ENCODE data around the gene COL5A1. TPM values are rescaled to one million over a fixed set of nuclear protein-coding genes. Genes with fewer than 3 reads are reported as not detected.

Gene COL5A1
- total RNA-seq, 1 experiment from 2014 or later: 9.5 TPM

DNA sequence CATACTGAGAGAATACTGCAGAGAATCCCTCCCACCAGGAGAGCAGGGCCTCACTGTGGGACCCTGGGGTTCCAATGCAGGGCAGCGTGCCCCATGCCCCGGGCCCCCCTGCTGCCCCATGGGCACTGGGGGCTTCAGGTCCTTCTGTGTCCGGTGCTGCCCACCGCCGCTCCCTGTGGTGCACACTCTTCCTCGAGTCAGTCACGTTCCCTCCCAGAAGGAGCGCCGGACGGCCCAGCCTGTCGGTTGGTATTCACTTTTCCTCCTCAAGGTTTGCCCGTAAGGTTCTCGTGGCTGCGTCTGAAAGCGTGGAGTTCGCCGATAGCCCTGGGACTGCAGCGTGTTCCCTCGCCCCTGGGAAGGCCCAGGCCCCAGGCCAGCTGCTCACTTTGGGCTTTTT lies 190.9 kb downstream of the COL5A1 start:
- H3K56ac ChIP-seq (ENCODE audit: insufficient read length, low read depth, low read length): no peak overlapping the region
- H3K9me3 Mint-ChIP-seq: no peaks in the 10 kb centered on the region
- no CpG with 5 or more reads among the region's 19 CpGs for WGBS (ENCODE audit: extremely low coverage, insufficient read length, low lambda C conversion rate)
- no peak overlapping the region for H3K4me3 Mint-ChIP-seq
- H3K23me2 ChIP-seq (ENCODE audit: insufficient read length, low read depth, low read length, poor library complexity, severe bottlenecking): no peaks in the 10 kb centered on the region
- no peak overlapping the region for H3K23ac ChIP-seq (ENCODE audit: insufficient read length, low read depth, low read length)
- H2BK5ac ChIP-seq (ENCODE audit: insufficient read length, low read length): no peak overlapping the region
- H3K9me3 ChIP-seq (ENCODE audit: control insufficient read depth, low read depth, low read length): no peaks in the 10 kb centered on the region
- H3K79me2 ChIP-seq (ENCODE audit: insufficient read depth, low read length): no peaks in the 10 kb centered on the region
- no peak overlapping the region for H2BK20ac ChIP-seq (ENCODE audit: low read depth, low read length, poor library complexity, severe bottlenecking)
- no peak overlapping the region for H4K91ac ChIP-seq (ENCODE audit: insufficient read length, low read depth, low read length)
- no peak overlapping the region for H2BK15ac ChIP-seq (ENCODE audit: low read depth, low read length)
- no peak overlapping the region for H3K14ac ChIP-seq (ENCODE audit: insufficient read depth, low read length)
- H4K20me1 ChIP-seq (ENCODE audit: control insufficient read depth, insufficient read depth, insufficient read length): no peaks in the 10 kb centered on the region
- no peak overlapping the region for H3K27ac ChIP-seq (ENCODE audit: insufficient read length, low read depth, low read length)
- no peaks in the 10 kb centered on the region for H3K4me1 Mint-ChIP-seq
- no peak overlapping the region for H3K27ac Mint-ChIP-seq
- H2BK120ac ChIP-seq (ENCODE audit: low read depth, low read length, poor library complexity, severe bottlenecking): no peak overlapping the region
- H3K4me2 ChIP-seq (ENCODE audit: insufficient read depth, insufficient read length, low read length): no peak overlapping the region
- TF ChIP-seq, protein P1, sequence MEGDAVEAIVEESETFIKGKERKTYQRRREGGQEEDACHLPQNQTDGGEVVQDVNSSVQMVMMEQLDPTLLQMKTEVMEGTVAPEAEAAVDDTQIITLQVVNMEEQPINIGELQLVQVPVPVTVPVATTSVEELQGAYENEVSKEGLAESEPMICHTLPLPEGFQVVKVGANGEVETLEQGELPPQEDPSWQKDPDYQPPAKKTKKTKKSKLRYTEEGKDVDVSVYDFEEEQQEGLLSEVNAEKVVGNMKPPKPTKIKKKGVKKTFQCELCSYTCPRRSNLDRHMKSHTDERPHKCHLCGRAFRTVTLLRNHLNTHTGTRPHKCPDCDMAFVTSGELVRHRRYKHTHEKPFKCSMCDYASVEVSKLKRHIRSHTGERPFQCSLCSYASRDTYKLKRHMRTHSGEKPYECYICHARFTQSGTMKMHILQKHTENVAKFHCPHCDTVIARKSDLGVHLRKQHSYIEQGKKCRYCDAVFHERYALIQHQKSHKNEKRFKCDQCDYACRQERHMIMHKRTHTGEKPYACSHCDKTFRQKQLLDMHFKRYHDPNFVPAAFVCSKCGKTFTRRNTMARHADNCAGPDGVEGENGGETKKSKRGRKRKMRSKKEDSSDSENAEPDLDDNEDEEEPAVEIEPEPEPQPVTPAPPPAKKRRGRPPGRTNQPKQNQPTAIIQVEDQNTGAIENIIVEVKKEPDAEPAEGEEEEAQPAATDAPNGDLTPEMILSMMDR (conservative IDR thresholded peaks at IDR 0.05): no peak
- H3K36me3 Mint-ChIP-seq (ENCODE audit: insufficient read depth in 1 of 3, low read depth in 3 of 3): no peaks in the 10 kb centered on the region; a peak in 1 of 7 replicates
- H3T11ph ChIP-seq (ENCODE audit: low read length): no peak overlapping the region
- no peak overlapping the region for H2AK5ac ChIP-seq (ENCODE audit: insufficient read length, low read length)
- no peaks in the 10 kb centered on the region for H3K79me1 ChIP-seq (ENCODE audit: insufficient read depth, low read depth, low read length, poor library complexity, severe bottlenecking)
- no peak overlapping the region for H4K8ac ChIP-seq (replicated peaks; ENCODE audit: insufficient read length, low read depth, low read length)
- H3K9ac ChIP-seq (ENCODE audit: extremely low read depth, insufficient read length, low read length): no peak overlapping the region
- no peaks in the 10 kb centered on the region for H3K4me1 ChIP-seq (ENCODE audit: insufficient read depth, low read length)
- no peak for DNase-seq
- no peak overlapping the region for H2AFZ ChIP-seq (ENCODE audit: low read length)
- H3K4ac ChIP-seq (ENCODE audit: low read depth, low read length): no peak overlapping the region
- no peak overlapping the region for H2BK12ac ChIP-seq (ENCODE audit: insufficient read length, low read depth, low read length)
- H3K27me3 Mint-ChIP-seq (ENCODE audit: low read depth): no peaks in the 10 kb centered on the region; the same call in 1 of the 2 replicates
- H3K27me3 ChIP-seq (ENCODE audit: insufficient read depth, low read length): no peaks in the 10 kb centered on the region
- H3K18ac ChIP-seq (ENCODE audit: insufficient read length, low read depth, low read length): no peak overlapping the region
- no peak overlapping the region for H4K5ac ChIP-seq (ENCODE audit: insufficient read length, low read depth, low read length)
